Measurements from ENCODE around the gene MKI67.

DNA sequence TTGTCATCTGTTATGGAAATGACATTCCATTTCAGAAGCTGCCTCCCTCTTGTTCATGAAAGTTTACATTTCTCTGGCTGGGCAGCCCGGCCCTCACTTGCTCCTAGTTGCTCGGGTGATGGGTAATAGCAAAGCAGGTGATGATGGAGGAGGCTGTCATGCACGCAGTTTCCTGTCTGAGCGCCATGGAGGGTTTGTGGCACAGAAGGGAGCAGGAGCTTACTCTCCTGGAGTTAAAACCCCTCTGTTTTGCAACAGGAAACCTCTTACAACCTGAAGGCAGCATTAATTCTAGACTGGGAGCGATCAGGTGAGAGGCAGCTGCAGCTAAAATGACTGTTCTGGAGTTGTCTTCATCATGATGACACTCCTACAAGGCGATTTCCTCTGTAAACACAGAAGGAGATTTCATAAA lies 34.1 kb upstream of the MKI67 start:
- TF ChIP-seq POLR2AphosphoS5 (IDR thresholded peaks at IDR 0.05) (no peak), POLR2A (IDR thresholded peaks at IDR 0.05) (no peak)

Measured in spleen (tissue), 3 donors.